Middle frontal gyrus (tissue), 1 donor: ENCODE results near the gene RRP1B.
"Not testable (repeated sequence)": the region's sequence is repeated elsewhere in the genome, so short reads cannot be mapped to it uniquely, and the experiment has no call there.

ENCODE experiments used
- DNase-seq: peaks from one replicate; pipeline ENCODE4 v3.0.0-alpha.2; 2015; ENCODE audit warnings: low spot score; ENCODE audit errors: extremely low spot score

Gene RRP1B

DNA sequence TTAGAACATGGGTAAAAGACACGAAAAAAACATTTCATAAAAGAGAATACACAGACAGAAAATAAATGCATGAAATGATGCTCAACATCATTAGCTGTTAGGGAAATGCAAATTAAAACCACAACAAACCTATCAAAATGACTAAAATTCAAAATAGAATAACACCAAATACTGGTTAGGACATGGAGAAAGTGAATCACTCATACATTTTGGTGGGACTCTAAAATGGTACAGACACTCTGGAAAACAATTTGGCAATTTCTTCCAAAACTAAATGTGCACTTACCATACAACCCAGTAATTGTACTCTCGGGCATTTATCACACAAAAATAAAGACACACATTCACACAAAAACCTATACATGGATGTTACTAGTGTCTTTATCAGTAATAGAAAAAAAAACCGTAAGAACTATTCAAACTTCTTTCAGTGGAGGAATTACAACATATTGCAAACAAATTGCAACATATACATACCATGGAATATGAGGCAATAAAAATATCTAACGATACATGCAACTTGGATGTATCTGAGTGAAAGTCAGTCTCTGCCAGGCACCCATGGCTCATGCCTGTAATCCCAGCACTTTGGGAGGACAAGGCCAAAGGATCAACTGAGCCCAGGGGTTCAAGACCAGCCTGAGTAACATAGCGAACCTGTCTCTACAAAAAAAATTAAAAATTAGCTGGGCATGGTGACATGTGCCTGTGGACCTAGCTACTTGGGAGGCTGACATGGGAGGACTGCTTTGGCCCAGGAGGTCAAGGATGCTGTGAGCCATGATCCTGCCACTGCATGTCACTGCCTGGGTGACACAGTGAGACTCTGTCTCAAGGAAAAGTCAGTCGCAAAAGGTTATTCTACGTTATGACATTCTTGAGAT lies 19.6 kb upstream of the RRP1B start:
- no peak for DNase-seq

GRCh38 chr21:43640400-43640799 lies 19.0 kb upstream of the RRP1B start:
- DNase-seq, result no peak

- no peak for DNase-seq
Measured at GRCh38 chr21:43643193-43643592, 16.2 kb upstream of the RRP1B start.

GRCh38 chr21:43644071-43644470 lies 15.3 kb upstream of the RRP1B start:
- DNase-seq, result no peak

DNA sequence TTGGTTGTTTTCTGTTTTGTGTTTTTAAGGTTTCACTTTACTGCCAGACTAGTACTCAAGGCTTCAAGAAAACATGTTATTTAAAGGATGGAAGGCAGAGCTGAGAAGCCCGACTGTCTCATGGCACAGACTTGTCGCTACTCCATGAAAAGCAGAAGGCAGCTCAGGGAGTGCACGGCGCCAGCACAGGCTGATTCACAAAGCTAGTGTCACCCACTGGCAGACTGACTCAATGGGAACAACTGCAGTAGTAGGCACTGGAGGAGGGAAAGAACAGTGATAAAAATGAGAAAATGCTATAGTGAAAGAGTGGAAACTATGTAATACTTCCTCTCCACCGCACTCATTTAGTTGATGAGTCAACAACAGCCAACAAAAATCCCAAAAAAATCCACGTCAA lies 14.8 kb upstream of the RRP1B start:
- DNase-seq, result no peak

- DNase-seq, result peak; percentile 17
Measured at GRCh38 chr21:43645136-43645891, 14.0 kb upstream of the RRP1B start.

GRCh38 chr21:43645976-43646375 lies 13.4 kb upstream of the RRP1B start:
- no peak for DNase-seq

DNA sequence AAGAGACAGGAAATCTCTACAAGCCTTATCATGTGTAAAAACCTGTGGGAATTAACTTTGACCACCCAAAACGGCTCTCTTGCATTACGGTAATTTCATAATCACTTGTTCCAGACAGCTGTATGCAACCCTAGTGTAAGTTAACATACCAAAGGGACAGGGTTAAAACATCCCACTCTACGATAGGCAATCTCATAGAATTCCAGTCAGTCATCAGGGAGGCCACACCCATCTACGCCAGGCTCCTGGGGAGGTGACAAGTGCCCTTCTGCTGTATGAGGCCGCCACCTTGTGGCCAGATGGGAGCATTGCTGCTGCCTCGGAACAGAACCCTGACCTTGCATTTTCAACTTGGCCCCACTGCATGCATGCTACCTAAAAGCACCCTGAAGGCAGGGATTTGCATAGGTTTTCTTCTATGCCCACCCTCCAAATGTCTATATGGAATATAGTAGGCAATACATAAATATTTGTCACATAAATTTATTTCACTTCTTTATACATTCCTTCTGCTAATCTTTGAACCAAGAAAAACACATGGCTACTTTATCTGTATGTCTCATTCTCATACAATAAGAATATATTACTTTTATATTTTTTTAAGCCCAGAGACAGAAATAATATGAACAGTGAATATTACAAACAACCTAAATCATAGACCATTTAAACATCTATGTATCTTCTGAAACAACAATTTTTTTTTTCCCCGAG lies 12.7 kb upstream of the RRP1B start:
- DNase-seq, result peak; percentile 73

DNA sequence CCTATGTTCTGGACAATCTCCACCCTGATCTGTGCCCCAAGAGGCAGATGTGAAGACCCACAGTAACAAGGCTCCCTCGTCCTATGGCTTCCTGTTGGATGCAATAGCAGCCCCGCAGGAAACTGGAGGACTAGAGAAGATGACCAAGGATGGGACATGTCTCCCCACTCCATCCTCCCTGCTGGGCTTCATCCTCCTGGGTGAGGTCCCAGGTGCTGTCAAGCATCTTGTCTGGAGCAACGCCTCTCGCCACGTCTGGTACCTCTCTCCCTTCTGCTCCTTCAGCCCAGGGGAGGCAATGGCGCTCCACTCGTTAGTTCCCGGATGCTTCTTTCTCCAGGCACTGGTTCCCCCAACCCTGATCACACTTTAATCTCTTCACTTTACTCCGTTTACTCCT lies 11.2 kb upstream of the RRP1B start:
- DNase-seq, result no peak

GRCh38 chr21:43651926-43652325 lies 7.4 kb upstream of the RRP1B start:
- DNase-seq, result not testable (repeated sequence)

- no peak for DNase-seq
Measured at GRCh38 chr21:43652616-43653015, 6.7 kb upstream of the RRP1B start.

- no peak for DNase-seq
Measured at GRCh38 chr21:43653626-43654025, 5.7 kb upstream of the RRP1B start.

- DNase-seq, result no peak
Measured at GRCh38 chr21:43654806-43655489, 4.4 kb upstream of the RRP1B start.

- DNase-seq, result no peak
Measured at GRCh38 chr21:43657355-43658087, 1.8 kb upstream of the RRP1B start.

DNA sequence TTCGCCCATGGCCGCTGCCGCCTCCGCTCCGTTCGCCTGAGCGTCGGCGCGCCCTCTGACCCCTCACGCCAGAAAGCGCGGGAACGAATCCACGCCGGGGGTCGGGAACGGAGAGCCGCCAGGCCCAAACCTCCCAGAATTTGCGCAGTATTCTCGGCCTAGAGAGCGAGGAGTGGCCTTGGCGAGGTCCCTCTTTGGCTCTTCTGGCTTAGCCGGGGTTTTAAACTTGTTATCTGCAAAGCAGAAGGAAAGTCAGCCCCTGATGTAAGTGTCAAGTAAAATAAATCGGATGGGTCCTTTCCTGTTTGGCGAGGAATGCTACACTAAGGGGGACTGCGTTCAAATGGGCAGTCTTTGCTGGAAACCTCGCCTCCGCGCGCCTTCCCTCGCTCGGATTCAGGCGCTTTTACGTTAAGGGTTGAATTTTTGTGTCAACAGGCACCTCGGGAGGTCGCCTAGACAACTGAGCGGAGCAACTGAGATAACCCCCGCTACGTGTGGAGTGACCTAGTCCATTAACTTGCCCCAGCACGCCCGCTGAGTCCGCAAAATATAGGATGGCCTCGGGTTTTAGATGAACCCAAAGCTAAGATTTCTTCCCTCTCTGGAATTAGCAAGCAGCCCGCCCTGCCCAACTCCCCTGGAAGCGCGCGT lies 1.1 kb upstream of the RRP1B start:
- DNase-seq, result no peak

DNA sequence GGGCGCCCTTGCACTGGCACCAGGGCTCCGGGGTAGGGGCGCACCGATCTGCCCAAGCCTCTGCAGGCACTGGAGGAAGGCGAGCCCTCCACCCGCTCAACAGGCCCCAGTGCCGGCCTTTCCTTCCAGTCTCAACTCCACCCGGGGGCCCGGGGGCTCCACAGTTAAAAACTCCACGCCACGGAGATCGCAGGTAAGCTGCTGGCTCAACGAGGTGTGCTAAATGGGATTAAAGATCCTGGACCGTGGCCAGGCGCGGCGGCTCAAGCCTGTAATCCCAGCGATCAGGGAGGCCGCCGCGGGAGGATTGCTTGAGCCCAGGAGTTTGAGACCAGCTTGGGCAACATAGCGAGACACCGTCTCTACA lies 608 bp upstream of the RRP1B start:
- no peak for DNase-seq

GRCh38 chr21:43662286-43662685 lies 2.9 kb downstream of the RRP1B start:
- no peak for DNase-seq

- DNase-seq, result no peak
Measured at GRCh38 chr21:43663033-43663432, 3.7 kb downstream of the RRP1B start.

- DNase-seq, result no peak
Measured at GRCh38 chr21:43664358-43664757, 5.0 kb downstream of the RRP1B start.

DNA sequence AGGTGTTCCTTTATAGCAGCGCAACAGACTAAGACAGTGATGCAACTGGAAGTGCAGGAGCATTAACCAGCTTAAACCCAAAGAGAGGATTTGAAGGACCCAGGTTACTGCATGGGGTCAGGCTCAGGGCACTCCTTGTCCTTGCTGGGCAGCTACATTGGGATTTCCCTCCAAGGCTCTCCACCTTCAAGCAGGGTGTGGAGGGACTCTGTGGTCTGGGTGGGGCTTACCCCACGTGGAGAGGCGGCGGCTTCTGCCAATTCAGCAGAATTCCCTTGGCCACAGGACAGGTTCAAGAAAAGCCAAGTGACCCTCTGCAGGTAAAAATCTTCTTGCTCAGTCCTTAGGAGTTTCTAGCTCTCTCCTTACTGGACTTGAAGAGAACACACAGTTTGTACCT lies 6.5 kb downstream of the RRP1B start:
- no peak for DNase-seq
